ENCODE results near the gene PROK2.

The PROK2 gene

DNA sequence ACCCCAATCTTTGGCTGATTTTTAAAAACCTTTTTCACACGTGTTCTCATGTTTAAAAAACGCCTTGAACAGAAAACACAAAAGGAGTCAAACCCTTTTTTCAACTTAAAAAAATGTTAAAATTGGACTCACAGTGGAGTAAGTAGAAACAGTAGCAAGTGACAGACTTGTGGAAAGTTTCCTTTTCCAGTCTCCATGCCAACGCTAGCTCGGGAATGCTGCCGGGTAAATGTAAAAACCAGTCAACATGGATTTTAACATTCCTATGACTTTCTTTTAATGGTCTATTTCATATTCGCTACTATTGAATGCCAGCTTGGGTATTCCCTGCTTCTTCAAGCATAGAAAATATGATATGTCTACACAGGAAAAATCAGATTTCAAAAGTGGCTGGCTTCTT lies 1.6 kb upstream of the PROK2 start:
- DNase-seq (ENCODE audit: low read depth), result no peak

DNA sequence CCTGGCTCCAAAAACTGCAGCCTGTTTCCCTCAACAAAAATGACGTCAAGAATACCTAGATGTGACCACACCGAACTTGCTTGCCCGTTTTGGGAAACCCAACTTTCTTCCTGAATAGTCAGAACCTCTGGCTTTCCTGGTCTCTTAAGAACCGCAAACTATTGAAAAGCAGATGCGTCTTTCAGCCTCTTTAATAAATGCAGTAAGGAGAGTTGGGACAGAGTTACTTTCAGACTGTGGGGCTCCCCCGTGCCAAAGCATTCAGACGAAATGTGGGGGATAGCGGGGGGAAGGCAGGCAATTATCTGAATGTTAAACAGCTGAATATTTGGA lies 1.2 kb upstream of the PROK2 start:
- DNase-seq (ENCODE audit: low read depth), result no peak

DNA sequence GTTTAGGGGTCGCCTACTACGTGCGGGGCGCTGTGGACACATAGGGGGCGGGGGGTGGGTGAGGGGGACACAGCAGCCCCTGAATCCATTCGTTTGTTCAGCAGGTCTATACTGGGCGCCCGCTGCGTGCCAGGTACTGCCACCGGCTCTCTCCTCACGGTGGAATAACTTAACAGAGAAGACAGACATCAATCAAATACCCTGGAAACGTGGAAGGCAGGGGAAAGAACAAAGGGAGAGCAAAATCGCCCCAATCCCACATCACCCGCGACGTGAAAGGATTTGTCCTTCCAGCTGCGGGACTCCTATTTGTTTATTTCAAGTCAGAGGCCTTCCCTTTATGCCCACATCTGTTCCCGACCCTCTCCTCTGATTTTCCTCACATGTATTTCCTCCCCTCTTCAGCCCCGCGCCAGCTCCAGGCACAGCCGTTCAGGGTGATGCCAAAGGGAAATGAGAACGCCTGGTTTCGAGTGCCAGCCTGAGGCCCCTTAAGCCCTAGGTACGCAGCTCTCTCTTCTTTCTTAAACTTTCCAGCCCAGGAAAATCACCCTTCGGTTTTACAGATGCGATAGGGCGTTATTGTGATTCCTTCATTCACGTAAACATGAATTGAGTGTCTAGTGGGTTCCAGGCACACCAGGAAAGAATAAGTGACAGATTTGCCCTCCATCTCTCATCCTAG lies 726 bp upstream of the PROK2 start:
- DNase-seq (ENCODE audit: low read depth), result no peak

DNA sequence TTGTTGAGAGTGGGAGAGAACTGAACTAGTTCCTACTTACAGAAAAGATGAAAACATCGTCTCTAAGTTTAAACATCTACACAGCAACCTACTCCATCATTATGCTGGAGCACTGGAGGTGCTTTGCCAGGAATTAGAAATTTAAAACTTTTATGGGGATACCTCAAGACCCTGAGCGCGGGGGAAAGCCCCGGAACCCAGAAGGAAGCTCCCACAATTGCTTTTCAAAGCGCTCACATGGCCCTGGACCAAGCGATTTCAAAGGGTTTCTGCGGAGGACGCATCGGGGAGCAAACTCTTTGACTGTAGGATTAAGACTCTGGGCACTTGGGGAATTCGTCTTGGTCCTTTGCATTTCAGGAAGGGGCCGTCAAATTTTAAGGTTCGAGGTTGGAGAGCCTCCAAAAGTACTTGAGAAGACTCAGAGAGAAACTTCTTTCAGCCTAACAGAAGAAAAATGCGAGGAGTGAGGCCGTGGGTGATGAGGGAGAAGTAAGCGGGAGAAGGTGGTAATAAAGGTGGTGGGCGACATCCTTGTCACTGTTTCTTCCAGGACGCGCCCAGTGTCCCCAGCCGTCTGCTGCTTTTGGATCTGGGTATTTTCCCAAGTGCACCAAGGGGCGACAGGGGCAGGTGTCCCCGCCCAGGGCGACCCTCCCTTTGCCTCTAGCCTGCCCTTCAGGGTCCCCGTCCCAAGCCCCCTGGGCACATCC lies 591 bp downstream of the PROK2 start:
- no peak for DNase-seq (ENCODE audit: low read depth)

DNA sequence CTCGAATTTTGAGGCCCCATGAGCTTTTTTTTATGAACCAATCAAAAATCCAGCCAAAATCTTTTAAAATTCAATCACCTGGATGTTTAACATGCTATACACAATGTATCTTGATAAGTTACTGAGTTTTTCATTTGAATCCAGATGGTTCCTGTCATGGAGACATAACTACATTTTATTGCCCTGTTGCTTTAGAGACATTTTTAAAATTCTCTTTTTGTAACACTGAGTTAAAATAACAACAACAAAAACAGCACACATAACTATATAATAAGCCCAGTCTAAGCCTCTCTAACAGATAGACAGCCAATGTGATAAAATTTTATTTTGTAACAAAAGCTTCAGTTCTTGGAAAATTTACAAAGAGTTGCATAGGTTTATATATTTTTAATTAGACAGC lies 1.8 kb downstream of the PROK2 start:
- DNase-seq (ENCODE audit: low read depth), result no peak

DNA sequence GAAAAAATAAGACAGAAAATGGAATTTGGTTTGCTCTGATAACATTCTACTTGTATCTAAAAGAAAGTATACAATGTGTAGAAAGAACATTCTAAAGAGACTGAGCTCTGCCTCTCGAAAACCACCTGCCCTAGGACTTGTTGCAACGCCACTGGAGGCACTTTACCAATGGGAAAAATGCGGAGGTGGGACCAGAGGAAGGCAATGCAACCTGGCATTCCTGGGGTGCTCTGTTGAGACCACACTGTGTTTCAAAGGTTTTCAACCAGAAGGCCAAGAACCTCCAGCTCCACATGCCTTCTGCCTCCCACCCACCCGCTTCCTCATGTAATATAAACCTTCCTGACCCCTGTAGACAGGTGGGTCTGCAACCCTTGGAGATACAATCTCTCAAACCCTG lies 4.5 kb downstream of the PROK2 start:
- DNase-seq (ENCODE audit: low read depth), result no peak

DNA sequence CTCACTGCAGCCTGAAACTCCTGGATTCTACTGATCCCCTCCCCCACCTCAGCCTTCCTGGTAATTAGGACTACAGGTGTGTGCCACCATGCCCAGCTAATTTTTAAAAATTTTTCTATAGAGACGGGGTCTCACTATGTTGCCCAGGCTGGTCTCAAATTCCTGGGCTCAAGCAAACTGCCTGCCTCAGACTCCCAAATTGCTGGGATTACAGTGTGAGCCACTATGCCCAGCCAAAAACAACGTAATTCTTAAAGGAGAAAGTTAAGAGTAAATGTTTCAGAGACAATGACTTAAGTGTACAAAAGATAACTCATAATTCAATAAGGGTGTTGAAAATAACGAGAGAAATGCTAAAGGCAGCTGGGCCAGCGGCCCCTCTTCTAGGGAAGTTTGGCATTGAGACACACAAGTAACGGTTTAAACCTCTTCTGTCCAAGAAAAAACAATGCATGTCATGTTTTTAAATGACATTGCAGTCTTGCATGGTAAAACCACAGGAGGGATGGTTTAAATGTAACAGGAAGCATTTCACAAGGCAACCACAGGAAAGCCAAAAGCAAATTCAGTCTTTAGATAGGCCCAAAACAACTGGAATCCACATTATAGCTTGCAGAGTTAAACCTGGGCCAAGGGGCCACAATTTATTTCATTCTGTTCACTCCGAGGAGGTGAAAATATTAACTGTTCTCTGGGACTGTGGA lies 5.1 kb downstream of the PROK2 start:
- no peak for DNase-seq (ENCODE audit: low read depth)

DNA sequence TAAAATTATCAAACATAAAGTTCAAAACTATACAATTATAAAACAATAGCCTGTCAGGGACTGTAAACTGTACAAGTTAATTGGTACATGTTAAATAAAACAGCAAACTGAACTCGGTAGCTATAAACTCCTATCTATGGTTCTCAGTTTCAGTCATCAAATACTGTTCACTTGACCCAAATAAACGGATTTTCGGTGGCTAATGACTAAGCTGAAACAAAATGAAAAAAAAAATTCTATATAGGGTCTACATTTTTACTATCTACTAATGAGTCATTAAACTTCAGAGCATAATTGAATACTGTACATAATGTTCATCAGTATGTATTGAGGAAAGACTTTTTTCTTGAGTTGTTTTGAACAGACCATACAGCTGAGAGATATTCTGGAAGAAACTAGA lies 6.6 kb downstream of the PROK2 start:
- DNase-seq (ENCODE audit: low read depth), result no peak

DNA sequence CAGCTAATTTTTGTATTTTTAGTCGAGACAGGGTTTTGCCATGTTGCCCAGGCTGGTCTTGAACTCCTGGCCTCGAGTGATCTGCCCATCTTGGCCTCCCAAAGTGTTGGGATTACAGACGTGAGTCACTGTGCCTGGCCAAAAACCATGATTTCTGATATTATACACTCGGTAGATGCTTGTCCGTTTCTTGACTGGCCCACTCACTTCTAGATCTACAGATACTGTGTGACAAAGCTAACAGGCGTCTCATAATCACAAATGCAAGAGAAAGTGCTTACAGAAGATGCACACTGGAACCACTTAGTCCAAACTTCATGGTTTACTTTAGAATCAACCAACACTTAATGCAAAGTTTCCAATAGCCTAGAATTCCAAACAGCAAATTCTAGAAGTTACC lies 8.4 kb downstream of the PROK2 start:
- DNase-seq (ENCODE audit: low read depth), result no peak

DNA sequence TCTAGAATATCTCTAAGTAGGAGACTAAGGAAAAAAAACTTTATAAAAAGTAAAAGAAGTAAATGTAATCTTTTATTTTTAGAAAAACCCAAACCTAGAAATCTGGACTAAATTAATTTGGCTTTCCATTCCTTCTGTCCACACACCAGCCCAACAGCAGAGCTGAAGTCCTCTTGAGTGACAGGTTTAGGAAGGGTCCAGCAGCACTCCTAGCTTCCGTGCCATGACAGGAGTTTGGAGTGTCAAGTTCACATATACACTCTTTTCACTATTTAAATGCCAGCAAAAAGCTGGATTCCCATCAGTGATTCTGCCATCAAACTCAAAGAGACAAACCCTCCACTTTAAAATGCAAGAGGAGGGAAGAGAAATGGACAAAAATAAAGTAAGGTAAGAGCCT lies 13.1 kb downstream of the PROK2 start:
- DNase-seq (ENCODE audit: low read depth), result no peak

DNA sequence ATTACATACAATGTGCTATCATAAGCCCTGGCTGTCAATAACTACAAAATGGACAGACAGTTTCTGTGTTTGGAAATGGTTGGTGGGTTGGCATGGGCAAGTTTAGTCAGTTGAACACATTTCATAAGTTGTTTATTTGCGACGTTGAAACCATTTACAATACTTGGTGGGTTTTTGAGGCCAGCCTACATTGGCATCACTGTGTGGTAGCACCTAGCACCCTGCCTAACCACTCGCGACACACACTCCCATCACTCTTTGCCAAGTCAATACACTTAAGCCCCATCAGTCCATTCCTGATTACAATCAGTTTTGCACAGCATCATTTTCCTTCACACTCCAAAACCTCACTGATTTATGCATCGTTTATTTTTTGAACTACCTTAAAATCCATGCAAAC lies 13.8 kb downstream of the PROK2 start:
- DNase-seq (ENCODE audit: low read depth), result no peak

DNA sequence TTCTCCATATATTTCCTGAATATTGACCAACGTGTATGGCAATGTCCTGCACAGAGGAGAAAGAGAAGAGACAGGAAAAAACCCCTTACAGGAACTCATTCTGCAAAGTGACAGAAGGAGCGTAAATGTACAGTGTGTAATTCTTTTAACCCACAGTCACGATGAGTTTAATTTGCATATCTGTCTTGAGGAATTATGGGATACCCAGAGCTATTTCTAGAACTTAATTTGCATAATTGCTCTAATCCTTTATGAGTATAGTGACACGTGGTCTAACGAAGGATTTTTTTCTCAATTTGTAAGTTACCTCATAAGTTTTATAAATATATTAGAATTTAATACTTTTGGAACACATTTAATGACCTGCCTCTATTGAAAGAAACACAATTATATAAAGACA lies 21.5 kb downstream of the PROK2 start:
- no peak for DNase-seq (ENCODE audit: low read depth)

DNA sequence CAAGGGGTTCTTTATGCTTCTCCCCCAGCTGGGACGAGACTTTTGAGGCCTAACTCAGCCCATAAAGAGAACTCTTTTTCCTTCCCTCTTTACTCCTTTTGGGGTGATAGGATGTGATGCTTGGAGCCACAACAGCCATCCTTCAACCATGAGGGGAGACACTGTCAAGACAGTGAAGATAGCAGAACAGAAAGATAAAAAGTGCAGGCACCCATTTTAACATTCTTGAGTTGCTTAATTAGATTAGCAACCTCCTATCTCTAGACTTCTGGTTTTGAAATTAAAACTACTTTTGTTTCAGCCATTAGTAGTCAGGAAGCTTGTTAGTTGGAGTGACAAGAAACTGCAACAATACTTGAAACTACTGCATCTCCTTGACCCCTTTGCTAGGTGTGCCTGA lies 24.8 kb downstream of the PROK2 start:
- no peak for DNase-seq (ENCODE audit: low read depth)

DNA sequence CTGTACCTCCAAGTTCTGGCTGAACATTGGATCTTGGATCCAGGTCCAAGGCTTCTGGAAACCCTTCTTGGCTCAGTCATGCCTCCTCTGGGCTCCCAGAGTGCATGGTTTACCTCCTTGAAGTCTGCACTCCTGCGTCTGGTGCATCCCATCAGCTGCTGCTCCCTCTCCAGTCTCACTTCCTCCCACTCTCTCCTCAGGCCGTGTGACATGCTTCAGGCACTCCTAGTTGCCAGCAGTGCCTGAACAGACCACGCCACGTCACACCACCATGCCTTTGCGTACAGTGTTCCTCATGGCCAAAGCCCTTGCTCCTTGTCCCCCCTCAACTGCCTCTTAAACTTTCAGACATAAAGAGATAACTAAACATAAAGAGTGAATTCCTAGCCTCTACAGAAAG lies 25.5 kb downstream of the PROK2 start:
- DNase-seq (ENCODE audit: low read depth), result no peak

DNA sequence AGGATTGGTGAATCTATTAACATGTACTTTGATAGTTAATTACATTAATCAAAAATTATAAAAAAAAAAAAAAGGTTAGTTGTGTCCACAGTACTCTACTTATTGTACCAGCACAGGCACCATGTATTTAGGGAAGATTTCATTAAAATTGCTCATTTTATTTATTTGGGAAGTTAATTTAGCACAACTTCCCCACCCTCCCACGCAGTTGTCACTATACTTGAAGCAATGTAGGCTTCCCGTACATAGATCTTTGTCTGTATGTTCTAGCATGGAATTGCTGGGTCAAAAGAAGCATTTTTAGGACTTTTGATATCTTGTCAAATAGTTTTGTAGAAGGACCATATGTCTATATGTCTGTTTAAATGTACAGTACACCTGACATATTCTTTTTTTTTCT lies 26.9 kb downstream of the PROK2 start:
- DNase-seq (ENCODE audit: low read depth), result no peak

DNA sequence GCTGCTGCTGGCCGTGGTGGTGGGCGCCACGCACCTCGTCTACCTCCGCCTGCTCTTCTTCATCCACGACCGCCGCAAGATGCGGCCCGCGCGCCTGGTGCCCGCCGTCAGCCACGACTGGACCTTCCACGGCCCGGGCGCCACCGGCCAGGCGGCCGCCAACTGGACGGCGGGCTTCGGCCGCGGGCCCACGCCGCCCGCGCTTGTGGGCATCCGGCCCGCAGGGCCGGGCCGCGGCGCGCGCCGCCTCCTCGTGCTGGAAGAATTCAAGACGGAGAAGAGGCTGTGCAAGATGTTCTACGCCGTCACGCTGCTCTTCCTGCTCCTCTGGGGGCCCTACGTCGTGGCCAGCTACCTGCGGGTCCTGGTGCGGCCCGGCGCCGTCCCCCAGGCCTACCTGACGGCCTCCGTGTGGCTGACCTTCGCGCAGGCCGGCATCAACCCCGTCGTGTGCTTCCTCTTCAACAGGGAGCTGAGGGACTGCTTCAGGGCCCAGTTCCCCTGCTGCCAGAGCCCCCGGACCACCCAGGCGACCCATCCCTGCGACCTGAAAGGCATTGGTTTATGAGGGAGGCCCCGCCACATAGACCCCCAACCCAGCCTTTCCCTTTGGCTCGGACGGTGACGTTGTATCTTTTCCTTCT lies 30.2 kb downstream of the PROK2 start:
- DNase-seq (ENCODE audit: low read depth), result no peak

DNA sequence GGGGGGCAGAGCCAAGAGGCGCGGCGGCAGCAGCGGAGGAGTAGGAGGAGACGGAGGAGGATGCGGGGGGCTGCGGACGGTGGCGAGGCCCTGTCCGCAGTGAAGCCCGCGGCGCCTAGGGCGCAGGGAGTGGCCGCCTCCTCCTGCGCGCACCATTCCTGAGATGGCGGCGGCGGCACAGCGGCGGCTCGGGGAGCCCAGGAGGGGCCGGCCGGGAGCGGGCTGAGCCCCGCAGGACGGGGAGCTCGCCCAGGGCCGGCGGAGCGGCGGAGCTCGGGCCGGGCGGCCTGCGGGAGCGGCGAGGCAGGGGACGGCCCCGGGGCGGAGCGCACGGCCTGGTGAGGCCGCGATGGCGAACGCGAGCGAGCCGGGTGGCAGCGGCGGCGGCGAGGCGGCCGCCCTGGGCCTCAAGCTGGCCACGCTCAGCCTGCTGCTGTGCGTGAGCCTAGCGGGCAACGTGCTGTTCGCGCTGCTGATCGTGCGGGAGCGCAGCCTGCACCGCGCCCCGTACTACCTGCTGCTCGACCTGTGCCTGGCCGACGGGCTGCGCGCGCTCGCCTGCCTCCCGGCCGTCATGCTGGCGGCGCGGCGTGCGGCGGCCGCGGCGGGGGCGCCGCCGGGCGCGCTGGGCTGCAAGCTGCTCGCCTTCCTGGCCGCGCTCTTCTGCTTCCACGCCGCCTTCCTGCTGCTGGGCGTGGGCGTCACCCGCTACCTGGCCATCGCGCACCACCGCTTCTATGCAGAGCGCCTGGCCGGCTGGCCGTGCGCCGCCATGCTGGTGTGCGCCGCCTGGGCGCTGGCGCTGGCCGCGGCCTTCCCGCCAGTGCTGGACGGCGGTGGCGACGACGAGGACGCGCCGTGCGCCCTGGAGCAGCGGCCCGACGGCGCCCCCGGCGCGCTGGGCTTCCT lies 31.0 kb downstream of the PROK2 start, which contains the start of gene GPR27:
TSS of gene GPR27 (plus strand) at position 155 of the 909 bp plus-strand sequence. CDS start at position 350, 195 bp downstream.
- peak; percentile 1 for DNase-seq (ENCODE audit: low read depth)

DNA sequence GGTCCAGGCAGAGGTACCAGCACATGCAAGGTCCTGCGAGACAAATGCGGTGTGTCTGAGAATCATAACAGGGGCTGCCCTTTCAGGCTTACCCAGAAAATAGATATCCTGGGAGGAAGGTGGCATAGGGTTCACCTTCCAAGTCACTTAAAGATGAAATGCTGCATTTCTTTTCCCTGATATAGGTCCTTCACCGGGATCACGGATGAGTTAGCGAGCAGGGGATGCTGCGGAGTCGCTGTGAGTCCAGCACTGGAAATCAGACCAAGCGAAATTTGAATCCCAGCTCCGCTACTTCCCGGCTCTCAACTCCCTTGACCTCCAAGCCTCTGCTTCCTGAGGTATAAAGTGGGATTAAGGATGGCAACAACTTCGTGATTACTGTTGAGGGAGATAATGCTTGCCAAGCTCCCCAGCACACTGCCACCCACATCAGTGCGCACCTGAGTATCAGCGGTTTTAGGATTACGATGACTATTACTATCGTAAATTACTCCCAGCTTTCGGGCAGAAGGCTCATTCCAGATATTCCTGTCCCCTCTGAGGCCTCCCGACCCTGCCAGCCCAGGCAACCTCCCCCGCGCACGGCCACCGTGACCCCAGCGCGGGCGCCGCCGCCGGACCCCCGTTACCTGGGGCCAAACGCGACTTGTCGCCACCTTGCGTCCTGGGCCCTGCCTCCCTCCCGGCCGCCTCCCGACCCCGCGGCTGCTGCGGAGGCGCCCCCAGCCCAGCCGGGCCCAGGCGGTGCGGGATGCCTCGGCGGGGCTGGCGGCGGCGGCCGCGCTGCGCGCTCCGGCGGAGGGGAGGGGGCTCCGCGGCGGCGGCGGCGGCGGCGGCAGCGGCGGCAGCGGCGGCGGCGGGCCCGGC lies 31.9 kb downstream of the PROK2 start:
- no peak for DNase-seq (ENCODE audit: low read depth)

DNA sequence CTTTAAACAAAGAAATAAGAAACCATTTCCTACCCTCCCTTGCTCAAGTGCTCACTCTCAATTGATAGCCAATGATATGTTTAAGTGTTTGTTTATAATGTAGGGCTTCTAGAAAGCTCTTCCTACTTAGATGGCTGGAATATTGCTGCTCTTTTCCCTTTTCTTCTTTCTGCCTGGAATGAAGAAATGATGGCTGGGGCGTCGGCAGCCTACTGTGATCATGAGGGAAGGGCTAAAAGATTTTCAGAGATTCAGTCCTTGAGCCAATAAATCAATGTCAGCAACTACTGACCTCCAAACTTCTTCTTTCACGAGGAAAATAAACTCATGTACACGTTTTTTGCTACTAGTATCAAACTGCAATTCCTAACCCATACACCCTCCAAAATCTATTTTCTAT lies 33.3 kb downstream of the PROK2 start:
- DNase-seq (ENCODE audit: low read depth), result no peak

DNA sequence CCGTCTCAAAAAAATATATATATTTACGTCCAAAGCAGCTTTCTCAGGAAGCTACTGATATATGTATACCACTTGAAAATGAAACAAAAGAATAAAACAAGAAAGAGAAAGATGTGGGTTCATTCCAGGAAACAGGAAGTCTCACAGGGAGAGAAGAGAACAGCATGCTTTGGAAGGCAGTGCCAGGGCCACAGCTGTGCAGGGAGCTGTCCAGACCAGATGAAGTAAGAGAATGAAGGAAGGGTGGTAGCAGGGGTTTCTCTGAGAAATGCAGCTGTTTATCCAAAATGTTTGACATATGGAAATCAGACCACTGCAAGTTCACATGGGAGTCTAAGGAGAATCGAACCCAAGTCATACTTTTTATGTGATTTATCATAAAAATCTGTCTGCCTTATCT lies 40.2 kb downstream of the PROK2 start:
- DNase-seq (ENCODE audit: low read depth), result no peak

DNA sequence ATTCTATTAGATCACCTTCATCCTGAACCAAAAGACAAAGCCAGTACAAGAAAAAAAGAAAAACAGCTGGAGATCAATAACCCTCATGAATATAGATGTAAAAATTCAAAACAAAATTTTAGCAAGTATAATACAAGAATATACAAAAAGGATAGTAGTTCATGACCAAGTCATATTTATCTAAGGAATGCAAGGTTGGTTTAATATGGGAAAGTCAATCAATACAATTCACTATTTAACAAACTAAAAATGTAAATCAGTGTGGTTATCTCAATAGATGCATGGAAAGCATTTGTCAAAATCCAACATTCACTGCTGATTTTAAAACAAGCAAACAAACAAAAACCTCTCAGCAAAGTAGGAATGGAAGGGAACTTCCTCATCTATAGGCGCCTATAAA lies 42.3 kb downstream of the PROK2 start:
- DNase-seq (ENCODE audit: low read depth), result no peak

Data from ELR (cell line).